H1 (cell line): Measurements from ENCODE around the gene PPP2R5B. TPM values are rescaled to one million over a fixed set of nuclear protein-coding genes. Genes with fewer than 3 reads are reported as not detected.

Experiments
- BACH1 ChIP-seq: IDR thresholded peaks from 2 replicates; pipeline ENCODE4 v1.6.1; 2012; ENCODE audit warnings: low read length, improper control_type of control experiment
- E2F6 ChIP-seq: IDR thresholded peaks from 2 replicates; pipeline ENCODE4 v1.6.1; 2012; ENCODE audit warnings: inconsistent platforms
- RAD21 ChIP-seq, 2 experiments: IDR thresholded peaks in 1 of 2; conservative IDR thresholded peaks in 1 of 2; 2 replicates each; pipeline ENCODE4 v1.6.1; 2011; ENCODE audit warnings: low read depth in 2 of 2, low read length in 2 of 2, improper control_type of control experiment in 1 of 2, inconsistent platforms in 1 of 2, mild to moderate bottlenecking in 1 of 2, moderate library complexity in 1 of 2
- polyA plus RNA-seq, 7 experiments: library from polyadenylated mRNA; depleted of rRNA in 3 of 7; stranded (reverse) in 5 of 7; unstranded in 2 of 7; fragments of >200 nt in 5 of 7; fragments of 200-250 nt in 2 of 7; gene quantifications; 1 replicate in 5 of 7; 2 replicates in 1 of 7; 4 replicates in 1 of 7; pipeline versions ENCODE4 v1.2.1 to v1.2.3, GENCODE V29; 2011 to 2013; ENCODE audit warnings: missing spikeins in 2 of 7, mixed read lengths in 2 of 7
- total RNA-seq: library from RNA; stranded (reverse); fragmentation: NEBNext Ultra II Directional; extraction: Animal tissue kit (Norgen Biotek cat#: 25700); gene quantifications from 2 replicates; pipeline ENCODE4 v1.2.1, GENCODE V29; 2021
- TF ChIP-seq, protein P1 (sequence below): IDR thresholded peaks from 2 replicates; pipeline ENCODE4 v1.6.1; 2011; ENCODE audit warnings: low read length, improper control_type of control experiment

The PPP2R5B gene
- total and polyA plus RNA-seq, 2 of the 8 experiments (the other 6 are each of a cell fraction or from before 2014, with no cell fraction given): 4.9 to 5.1 TPM

- TF ChIP-seq, protein P1, sequence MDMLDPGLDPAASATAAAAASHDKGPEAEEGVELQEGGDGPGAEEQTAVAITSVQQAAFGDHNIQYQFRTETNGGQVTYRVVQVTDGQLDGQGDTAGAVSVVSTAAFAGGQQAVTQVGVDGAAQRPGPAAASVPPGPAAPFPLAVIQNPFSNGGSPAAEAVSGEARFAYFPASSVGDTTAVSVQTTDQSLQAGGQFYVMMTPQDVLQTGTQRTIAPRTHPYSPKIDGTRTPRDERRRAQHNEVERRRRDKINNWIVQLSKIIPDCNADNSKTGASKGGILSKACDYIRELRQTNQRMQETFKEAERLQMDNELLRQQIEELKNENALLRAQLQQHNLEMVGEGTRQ: no peak
- no peak for TF ChIP-seq BACH1
- no peak for TF ChIP-seq RAD21 (IDR thresholded peaks at IDR 0.05 in 1 of 2, conservative IDR thresholded peaks at IDR 0.05 in 1 of 2; ENCODE audit: low read depth in 2 of 2, low read length in 2 of 2)
- TF ChIP-seq E2F6: no peak
- TF ChIP-seq, all 59 proteins: peak for 0
Observed at GRCh38 chr11:64890522-64890939, 34.0 kb upstream of the PPP2R5B start (continued).
